ENCODE data around the gene ANKRD10. TPM values are rescaled to one million over a fixed set of nuclear protein-coding genes. Genes with fewer than 3 reads are reported as not detected.

ANKRD10 gene
- total RNA-seq, 1 experiment from 2014 or later = 159 TPM

DNA sequence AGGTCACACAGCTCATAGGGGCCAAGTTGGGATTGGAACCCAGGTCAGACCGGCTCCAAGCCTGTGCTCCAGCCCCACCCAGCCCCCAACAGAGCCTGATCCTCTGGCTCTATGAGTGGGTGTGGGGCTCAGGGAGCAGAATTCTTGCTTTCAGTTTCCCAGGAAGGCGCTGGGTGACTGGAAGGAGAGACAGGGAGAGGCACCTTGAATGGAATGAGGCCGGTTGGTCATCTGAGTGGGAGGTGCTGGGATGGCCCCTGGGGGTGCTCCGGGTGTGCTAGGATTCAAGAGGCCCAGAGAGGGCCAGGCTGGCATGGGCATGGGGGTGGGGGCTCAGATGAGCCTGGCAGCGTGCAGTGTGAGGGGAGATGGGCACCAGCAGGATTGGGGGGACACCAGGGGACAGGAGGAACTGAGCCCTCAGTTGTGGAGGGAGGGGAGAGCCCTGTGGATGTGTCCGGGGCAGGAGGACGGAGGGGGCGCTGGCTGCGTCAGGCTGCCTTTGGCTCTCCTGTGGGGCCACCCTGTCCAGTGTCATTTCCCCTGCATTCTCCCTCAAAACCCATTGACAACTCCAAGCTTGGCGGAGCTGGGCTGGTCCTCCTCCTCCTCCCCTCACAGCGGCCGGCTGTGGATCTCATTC lies 31.2 kb upstream of the ANKRD10 start:
- no peak overlapping the region for H2AFZ ChIP-seq (ENCODE audit: low read length)
- no peak overlapping the region for H2BK20ac ChIP-seq (ENCODE audit: low read depth, low read length, poor library complexity, severe bottlenecking)
- no peak overlapping the region for H3K4me2 ChIP-seq (ENCODE audit: insufficient read depth, insufficient read length, low read length)
- H4K91ac ChIP-seq (ENCODE audit: insufficient read length, low read depth, low read length) = no peak overlapping the region
- no peak overlapping the region for H3K9ac ChIP-seq (ENCODE audit: extremely low read depth, insufficient read length, low read length)
- no peak overlapping the region; a peak in 1 of 7 replicates for H3K27ac Mint-ChIP-seq
- no peak overlapping the region for H3T11ph ChIP-seq (ENCODE audit: low read length)
- H3K23me2 ChIP-seq (ENCODE audit: insufficient read length, low read depth, low read length, poor library complexity, severe bottlenecking) = no peaks in the 10 kb centered on the region
- peaks cover 0 to 3% of the 10 kb centered on the region in 2 experiments; a peak in 2 of 4 replicates for H3K4me1 Mint-ChIP-seq
- no peaks in the 10 kb centered on the region for H3K27me3 ChIP-seq (ENCODE audit: insufficient read depth, low read length)
- TF ChIP-seq, protein P1, sequence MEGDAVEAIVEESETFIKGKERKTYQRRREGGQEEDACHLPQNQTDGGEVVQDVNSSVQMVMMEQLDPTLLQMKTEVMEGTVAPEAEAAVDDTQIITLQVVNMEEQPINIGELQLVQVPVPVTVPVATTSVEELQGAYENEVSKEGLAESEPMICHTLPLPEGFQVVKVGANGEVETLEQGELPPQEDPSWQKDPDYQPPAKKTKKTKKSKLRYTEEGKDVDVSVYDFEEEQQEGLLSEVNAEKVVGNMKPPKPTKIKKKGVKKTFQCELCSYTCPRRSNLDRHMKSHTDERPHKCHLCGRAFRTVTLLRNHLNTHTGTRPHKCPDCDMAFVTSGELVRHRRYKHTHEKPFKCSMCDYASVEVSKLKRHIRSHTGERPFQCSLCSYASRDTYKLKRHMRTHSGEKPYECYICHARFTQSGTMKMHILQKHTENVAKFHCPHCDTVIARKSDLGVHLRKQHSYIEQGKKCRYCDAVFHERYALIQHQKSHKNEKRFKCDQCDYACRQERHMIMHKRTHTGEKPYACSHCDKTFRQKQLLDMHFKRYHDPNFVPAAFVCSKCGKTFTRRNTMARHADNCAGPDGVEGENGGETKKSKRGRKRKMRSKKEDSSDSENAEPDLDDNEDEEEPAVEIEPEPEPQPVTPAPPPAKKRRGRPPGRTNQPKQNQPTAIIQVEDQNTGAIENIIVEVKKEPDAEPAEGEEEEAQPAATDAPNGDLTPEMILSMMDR (conservative IDR thresholded peaks at IDR 0.05) = no peak
- H3K23ac ChIP-seq (ENCODE audit: insufficient read length, low read depth, low read length) = no peak overlapping the region
- H4K20me1 ChIP-seq (ENCODE audit: control insufficient read depth, insufficient read depth, insufficient read length) = no peaks in the 10 kb centered on the region
- H4K5ac ChIP-seq (ENCODE audit: insufficient read length, low read depth, low read length) = no peak overlapping the region
- no peak overlapping the region for H2BK12ac ChIP-seq (ENCODE audit: insufficient read length, low read depth, low read length)
- H3K4me1 ChIP-seq (ENCODE audit: insufficient read depth, low read length) = no peaks in the 10 kb centered on the region
- H3K56ac ChIP-seq (ENCODE audit: insufficient read length, low read depth, low read length) = no peak overlapping the region
- no peak overlapping the region for H2BK120ac ChIP-seq (ENCODE audit: low read depth, low read length, poor library complexity, severe bottlenecking)
- no peak overlapping the region for H2BK15ac ChIP-seq (ENCODE audit: low read depth, low read length)
- H3K9me3 Mint-ChIP-seq = no peaks in the 10 kb centered on the region; a peak in 2 of 5 replicates
- H3K36me3 Mint-ChIP-seq (ENCODE audit: insufficient read depth in 1 of 3, low read depth in 3 of 3) = no peaks in the 10 kb centered on the region; a peak in 1 of 7 replicates
- H3K27ac ChIP-seq (ENCODE audit: insufficient read length, low read depth, low read length) = no peak overlapping the region
- no peaks in the 10 kb centered on the region for H3K79me2 ChIP-seq (ENCODE audit: insufficient read depth, low read length)
- no peak overlapping the region for H3K4ac ChIP-seq (ENCODE audit: low read depth, low read length)
- no peak overlapping the region for H3K14ac ChIP-seq (ENCODE audit: insufficient read depth, low read length)
- no CpG with 5 or more reads among the region's 12 CpGs for WGBS (ENCODE audit: extremely low coverage, insufficient read length, low lambda C conversion rate)
- H3K4me3 Mint-ChIP-seq = no peak overlapping the region
- no peaks in the 10 kb centered on the region for H3K9me3 ChIP-seq (ENCODE audit: control insufficient read depth, low read depth, low read length)
- no peak overlapping the region for H2AK5ac ChIP-seq (ENCODE audit: insufficient read length, low read length)
- H3K27me3 Mint-ChIP-seq (ENCODE audit: low read depth) = peaks cover 5% of the 10 kb centered on the region
- no peak for DNase-seq
- no peak overlapping the region for H2BK5ac ChIP-seq (ENCODE audit: insufficient read length, low read length)
- H3K18ac ChIP-seq (ENCODE audit: insufficient read length, low read depth, low read length) = no peak overlapping the region
- no peaks in the 10 kb centered on the region for H3K79me1 ChIP-seq (ENCODE audit: insufficient read depth, low read depth, low read length, poor library complexity, severe bottlenecking)
- no peak overlapping the region for H4K8ac ChIP-seq (replicated peaks; ENCODE audit: insufficient read length, low read depth, low read length)
